ENCODE results near the gene FAM89B. TPM values are rescaled to one million over a fixed set of nuclear protein-coding genes. Genes with fewer than 3 reads are reported as not detected.
"Not testable (repeated sequence)": the region's sequence is repeated elsewhere in the genome, so short reads cannot be mapped to it uniquely, and the experiment has no call there.

The FAM89B gene
- total RNA-seq = 14.6 TPM

- H3K36me3 ChIP-seq (ENCODE audit: control insufficient read depth in 3 of 3, insufficient read depth in 3 of 3, low read length in 3 of 3) = peaks cover 4 to 9% (median 5%) of the 10 kb centered on the region in 3 donors
- no peaks in the 10 kb centered on the region for H3K27me3 ChIP-seq (ENCODE audit: control insufficient read depth in 3 of 3, insufficient read depth in 3 of 3, low read length in 3 of 3)
- no peaks in the 10 kb centered on the region for H3K9me3 ChIP-seq (ENCODE audit: control insufficient read depth in 3 of 3, low read length in 3 of 3)
- H3K27ac ChIP-seq (ENCODE audit: low read depth, low read length) = peak within 1 kb of the TSS; percentile 100
- peak within 1 kb of the TSS; percentile 94 to 98 (median 95) for H3K4me3 ChIP-seq (ENCODE audit: low read length in 3 of 3)
- H3K9ac ChIP-seq (ENCODE audit: low read depth in 1 of 3, low read length in 3 of 3) = peak within 1 kb of the TSS; percentile 81 to 98 (median 88)
- H3K4me1 ChIP-seq (ENCODE audit: control insufficient read depth in 3 of 3, insufficient read depth in 3 of 3, low read length in 3 of 3) = peaks cover 73 to 77% (median 75%) of the 10 kb centered on the region in 3 donors
Observed at GRCh38 chr11:65572356-65573051, at the start of gene FAM89B. Gene FAM89B (plus strand): TSS chr11:65572538. CDS start chr11:65572670, 132 bp downstream.

DNA sequence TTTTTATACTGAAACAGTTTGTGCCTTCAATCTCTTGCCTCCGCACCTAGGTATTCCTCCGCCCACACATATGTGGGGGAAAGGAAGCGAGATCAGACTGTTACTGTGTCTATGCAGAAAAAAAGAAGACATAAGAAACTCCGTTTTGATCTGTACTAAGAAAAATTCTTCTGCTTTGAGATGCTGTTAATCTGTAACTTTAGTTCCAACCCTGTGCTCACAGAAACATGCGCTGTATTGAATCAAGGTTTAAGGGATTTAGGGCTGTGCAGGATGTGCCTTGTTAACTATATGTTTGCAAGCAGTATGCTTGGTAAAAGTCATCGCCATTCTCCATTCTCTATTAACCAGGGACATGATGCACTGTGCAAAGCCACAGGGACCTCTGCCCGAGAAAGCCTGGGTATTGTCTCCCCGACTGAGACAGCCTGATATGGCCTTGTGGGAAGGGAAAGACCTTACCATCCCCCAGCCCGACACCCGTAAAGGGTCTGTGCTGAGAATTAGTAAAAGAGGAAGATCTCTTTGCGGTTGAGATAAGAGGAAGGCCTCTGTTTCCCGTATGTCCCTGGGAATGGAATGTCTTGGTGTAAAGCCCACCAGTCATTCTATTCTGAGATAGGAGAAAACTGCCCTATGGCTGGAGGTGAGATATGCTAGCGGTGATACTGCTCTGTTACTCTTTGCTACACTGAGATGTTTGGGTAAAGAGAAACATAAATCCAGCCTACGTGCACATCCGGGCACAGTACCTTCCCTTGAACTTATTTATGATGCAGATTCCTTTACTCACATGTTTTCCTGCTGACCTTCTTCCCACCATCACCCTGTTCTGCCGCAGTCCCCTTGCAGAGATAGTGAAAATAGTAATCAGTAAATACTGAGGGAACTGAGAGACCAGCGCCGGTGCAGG, 49.4 kb upstream of the FAM89B start:
- Histone ChIP-seq H3K4me1 (ENCODE audit: control insufficient read depth in 3 of 3, insufficient read depth in 3 of 3, low read length in 3 of 3) (peaks cover 19 to 23% (median 22%) of the 10 kb centered on the region in 3 donors), H3K36me3 (ENCODE audit: control insufficient read depth in 3 of 3, insufficient read depth in 3 of 3, low read length in 3 of 3) (peaks cover 13 to 16% (median 15%) of the 10 kb centered on the region in 3 donors)
- H3K9ac ChIP-seq (ENCODE audit: low read depth in 1 of 3, low read length in 3 of 3); H3K9me3 ChIP-seq (ENCODE audit: control insufficient read depth in 3 of 3, low read length in 3 of 3); H3K27me3 ChIP-seq (ENCODE audit: control insufficient read depth in 3 of 3, insufficient read depth in 3 of 3, low read length in 3 of 3); H3K27ac ChIP-seq (ENCODE audit: low read depth, low read length); H3K4me3 ChIP-seq (ENCODE audit: low read length in 3 of 3): not testable (repeated sequence)

GRCh38 chr11:65523631-65523968, 48.7 kb upstream of the FAM89B start:
- Histone ChIP-seq H3K36me3 (ENCODE audit: control insufficient read depth in 3 of 3, insufficient read depth in 3 of 3, low read length in 3 of 3) (peaks cover 13 to 17% (median 16%) of the 10 kb centered on the region in 3 donors), H3K4me1 (ENCODE audit: control insufficient read depth in 3 of 3, insufficient read depth in 3 of 3, low read length in 3 of 3) (peaks cover 19 to 23% (median 22%) of the 10 kb centered on the region in 3 donors)
- H3K9ac ChIP-seq (ENCODE audit: low read depth in 1 of 3, low read length in 3 of 3); H3K4me3 ChIP-seq (ENCODE audit: low read length in 3 of 3); H3K9me3 ChIP-seq (ENCODE audit: control insufficient read depth in 3 of 3, low read length in 3 of 3); H3K27ac ChIP-seq (ENCODE audit: low read depth, low read length); H3K27me3 ChIP-seq (ENCODE audit: control insufficient read depth in 3 of 3, insufficient read depth in 3 of 3, low read length in 3 of 3): not testable (repeated sequence)

- Histone ChIP-seq H3K27me3 (ENCODE audit: control insufficient read depth in 3 of 3, insufficient read depth in 3 of 3, low read length in 3 of 3) (no peaks in the 10 kb centered on the region), H3K4me3 (ENCODE audit: low read length in 3 of 3) (peak overlapping the region; percentile 48 to 61 (median 59)), H3K9me3 (ENCODE audit: control insufficient read depth in 3 of 3, low read length in 3 of 3) (no peaks in the 10 kb centered on the region), H3K4me1 (ENCODE audit: control insufficient read depth in 3 of 3, insufficient read depth in 3 of 3, low read length in 3 of 3) (peaks cover 19 to 23% (median 22%) of the 10 kb centered on the region in 3 donors), H3K36me3 (ENCODE audit: control insufficient read depth in 3 of 3, insufficient read depth in 3 of 3, low read length in 3 of 3) (peaks cover 15 to 19% (median 17%) of the 10 kb centered on the region in 3 donors), H3K9ac (ENCODE audit: low read depth in 1 of 3, low read length in 3 of 3) (peak overlapping the region; percentile 5 to 70 (median 57)), H3K27ac (ENCODE audit: low read depth, low read length) (peak overlapping the region; percentile 48)
Observed at GRCh38 chr11:65524014-65524740, 48.2 kb upstream of the FAM89B start.

DNA sequence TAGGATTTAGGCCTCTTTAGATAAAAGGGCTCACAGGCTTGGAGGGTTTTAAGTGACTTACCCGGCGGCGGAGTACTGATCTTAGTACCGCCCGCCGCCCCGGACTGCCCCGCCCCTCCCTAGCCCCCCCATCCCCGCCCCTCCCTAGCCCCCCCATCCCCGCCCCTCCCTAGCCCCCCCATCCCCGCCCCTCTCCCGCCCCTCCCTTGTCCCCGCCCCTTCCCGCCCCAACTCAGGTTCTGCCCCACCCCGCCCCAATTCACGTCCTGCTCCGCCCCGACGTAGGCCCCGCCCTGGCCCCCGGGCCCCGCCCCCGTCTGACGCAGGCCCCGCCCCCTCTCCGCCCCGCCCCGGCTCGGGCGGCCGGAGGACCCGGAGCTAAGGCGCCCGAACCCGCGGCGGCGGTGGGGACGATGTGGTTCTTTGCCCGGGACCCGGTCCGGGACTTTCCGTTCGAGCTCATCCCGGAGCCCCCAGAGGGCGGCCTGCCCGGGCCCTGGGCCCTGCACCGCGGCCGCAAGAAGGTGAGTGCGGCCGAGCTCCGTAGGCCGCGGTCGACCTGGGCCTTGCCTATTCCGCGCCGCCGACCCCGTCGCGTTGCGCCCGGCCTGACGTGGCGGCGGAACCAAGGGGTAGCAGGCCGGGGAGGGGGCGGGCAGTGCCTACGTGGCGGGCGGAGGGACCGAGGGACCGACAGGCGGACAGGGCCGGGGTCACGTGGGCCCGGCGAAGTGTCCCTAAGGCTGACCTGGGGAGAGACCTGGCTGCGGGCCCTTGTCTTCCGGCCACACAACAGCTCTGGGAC, 47.4 kb upstream of the FAM89B start, which contains the start of gene SCYL1:
Gene SCYL1 (plus strand): TSS at position 343 of the 805 bp plus-strand sequence. CDS start 71 bp downstream, at position 414.
- Histone ChIP-seq H3K4me3 (ENCODE audit: low read length in 3 of 3) (peak within 1 kb of the TSS; percentile 78 to 88 (median 78)), H3K9me3 (ENCODE audit: control insufficient read depth in 3 of 3, low read length in 3 of 3) (no peaks in the 10 kb centered on the region), H3K36me3 (ENCODE audit: control insufficient read depth in 3 of 3, insufficient read depth in 3 of 3, low read length in 3 of 3) (peaks cover 22 to 27% (median 23%) of the 10 kb centered on the region in 3 donors), H3K9ac (ENCODE audit: low read depth in 1 of 3, low read length in 3 of 3) (peak within 1 kb of the TSS; percentile 87 to 93 (median 89)), H3K27ac (ENCODE audit: low read depth, low read length) (peak within 1 kb of the TSS; percentile 87), H3K27me3 (ENCODE audit: control insufficient read depth in 3 of 3, insufficient read depth in 3 of 3, low read length in 3 of 3) (no peaks in the 10 kb centered on the region), H3K4me1 (ENCODE audit: control insufficient read depth in 3 of 3, insufficient read depth in 3 of 3, low read length in 3 of 3) (peaks cover 19 to 23% (median 22%) of the 10 kb centered on the region in 3 donors)

GRCh38 chr11:65525546-65526480, 46.5 kb upstream of the FAM89B start:
- peak overlapping the region; percentile 87 for H3K27ac ChIP-seq (ENCODE audit: low read depth, low read length)
- peaks cover 31 to 36% (median 31%) of the 10 kb centered on the region in 3 donors for H3K36me3 ChIP-seq (ENCODE audit: control insufficient read depth in 3 of 3, insufficient read depth in 3 of 3, low read length in 3 of 3)
- no peaks in the 10 kb centered on the region for H3K27me3 ChIP-seq (ENCODE audit: control insufficient read depth in 3 of 3, insufficient read depth in 3 of 3, low read length in 3 of 3)
- peak overlapping the region; percentile 78 to 88 (median 78) for H3K4me3 ChIP-seq (ENCODE audit: low read length in 3 of 3)
- H3K9me3 ChIP-seq (ENCODE audit: control insufficient read depth in 3 of 3, low read length in 3 of 3) = no peaks in the 10 kb centered on the region
- H3K9ac ChIP-seq (ENCODE audit: low read depth in 1 of 3, low read length in 3 of 3) = peak overlapping the region; percentile 87 to 93 (median 89)
- H3K4me1 ChIP-seq (ENCODE audit: control insufficient read depth in 3 of 3, insufficient read depth in 3 of 3, low read length in 3 of 3) = peaks cover 19 to 23% (median 22%) of the 10 kb centered on the region in 3 donors

DNA sequence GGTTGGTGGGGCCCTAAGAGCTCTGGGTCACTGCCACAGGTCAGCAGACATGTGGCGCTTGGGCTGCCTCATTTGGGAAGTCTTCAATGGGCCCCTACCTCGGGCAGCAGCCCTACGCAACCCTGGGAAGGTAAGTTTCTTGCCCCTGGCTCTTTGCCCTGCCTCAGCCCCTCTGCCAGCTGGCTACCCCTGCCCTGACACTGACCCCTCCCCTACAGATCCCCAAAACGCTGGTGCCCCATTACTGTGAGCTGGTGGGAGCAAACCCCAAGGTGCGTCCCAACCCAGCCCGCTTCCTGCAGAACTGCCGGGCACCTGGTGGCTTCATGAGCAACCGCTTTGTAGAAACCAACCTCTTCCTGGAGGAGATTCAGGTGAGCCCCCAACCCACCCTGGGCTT, 45.6 kb upstream of the FAM89B start:
- no peak overlapping the region for H3K27ac ChIP-seq (ENCODE audit: low read depth, low read length)
- H3K27me3 ChIP-seq (ENCODE audit: control insufficient read depth in 3 of 3, insufficient read depth in 3 of 3, low read length in 3 of 3) = no peaks in the 10 kb centered on the region
- no peaks in the 10 kb centered on the region for H3K9me3 ChIP-seq (ENCODE audit: control insufficient read depth in 3 of 3, low read length in 3 of 3)
- peak overlapping the region in 1 of 3 donors; percentile 93 for H3K9ac ChIP-seq (ENCODE audit: low read depth in 1 of 3, low read length in 3 of 3)
- H3K4me1 ChIP-seq (ENCODE audit: control insufficient read depth in 3 of 3, insufficient read depth in 3 of 3, low read length in 3 of 3) = peaks cover 19 to 23% (median 22%) of the 10 kb centered on the region in 3 donors
- peaks cover 40 to 45% (median 41%) of the 10 kb centered on the region in 3 donors for H3K36me3 ChIP-seq (ENCODE audit: control insufficient read depth in 3 of 3, insufficient read depth in 3 of 3, low read length in 3 of 3)
- no peak overlapping the region for H3K4me3 ChIP-seq (ENCODE audit: low read length in 3 of 3)

- Histone ChIP-seq H3K27ac (ENCODE audit: low read depth, low read length) (no peak overlapping the region), H3K9me3 (ENCODE audit: control insufficient read depth in 3 of 3, low read length in 3 of 3) (no peaks in the 10 kb centered on the region), H3K27me3 (ENCODE audit: control insufficient read depth in 3 of 3, insufficient read depth in 3 of 3, low read length in 3 of 3) (no peaks in the 10 kb centered on the region), H3K4me3 (ENCODE audit: low read length in 3 of 3) (no peak overlapping the region), H3K36me3 (ENCODE audit: control insufficient read depth in 3 of 3, insufficient read depth in 3 of 3, low read length in 3 of 3) (peaks cover 51 to 62% (median 55%) of the 10 kb centered on the region in 3 donors), H3K4me1 (ENCODE audit: control insufficient read depth in 3 of 3, insufficient read depth in 3 of 3, low read length in 3 of 3) (peaks cover 19 to 21% (median 20%) of the 10 kb centered on the region in 3 donors), H3K9ac (ENCODE audit: low read depth in 1 of 3, low read length in 3 of 3) (peak overlapping the region in 1 of 3 donors; percentile 33)
Observed at GRCh38 chr11:65528819-65529350, 43.5 kb upstream of the FAM89B start.
